ENCODE measurements around the gene NR3C2.

- TF ChIP-seq, protein P1, sequence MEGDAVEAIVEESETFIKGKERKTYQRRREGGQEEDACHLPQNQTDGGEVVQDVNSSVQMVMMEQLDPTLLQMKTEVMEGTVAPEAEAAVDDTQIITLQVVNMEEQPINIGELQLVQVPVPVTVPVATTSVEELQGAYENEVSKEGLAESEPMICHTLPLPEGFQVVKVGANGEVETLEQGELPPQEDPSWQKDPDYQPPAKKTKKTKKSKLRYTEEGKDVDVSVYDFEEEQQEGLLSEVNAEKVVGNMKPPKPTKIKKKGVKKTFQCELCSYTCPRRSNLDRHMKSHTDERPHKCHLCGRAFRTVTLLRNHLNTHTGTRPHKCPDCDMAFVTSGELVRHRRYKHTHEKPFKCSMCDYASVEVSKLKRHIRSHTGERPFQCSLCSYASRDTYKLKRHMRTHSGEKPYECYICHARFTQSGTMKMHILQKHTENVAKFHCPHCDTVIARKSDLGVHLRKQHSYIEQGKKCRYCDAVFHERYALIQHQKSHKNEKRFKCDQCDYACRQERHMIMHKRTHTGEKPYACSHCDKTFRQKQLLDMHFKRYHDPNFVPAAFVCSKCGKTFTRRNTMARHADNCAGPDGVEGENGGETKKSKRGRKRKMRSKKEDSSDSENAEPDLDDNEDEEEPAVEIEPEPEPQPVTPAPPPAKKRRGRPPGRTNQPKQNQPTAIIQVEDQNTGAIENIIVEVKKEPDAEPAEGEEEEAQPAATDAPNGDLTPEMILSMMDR (IDR thresholded peaks at IDR 0.05; ENCODE audit: insufficient read depth, low read length, poor library complexity, severe bottlenecking), result no peak
- TF ChIP-seq EZH2phosphoT487 (conservative IDR thresholded peaks at IDR 0.05; ENCODE audit: low read length), result no peak
Observed at GRCh38 chr4:148229798-148230197, 212.4 kb downstream of the NR3C2 start.
